ENCODE measurements around the gene MEX3C. TPM values are rescaled to one million over a fixed set of nuclear protein-coding genes. Genes with fewer than 3 reads are reported as not detected.
A peak's percentile ranks its signal among the peaks of the same experiment; 100 is the strongest.

MEX3C gene
- total RNA-seq, 1 donor from 2014 or later, result 57.4 TPM

- no peak for ATAC-seq (ENCODE audit: low read depth)
- POLR2A ChIA-PET, result interaction anchor here (0.7 kb wide), 1 partner anchor 1166 kb away, joined by 3 read pairs; no protein-coding TSS in a partner anchor
- Mint-ChIP-seq H3K4me3 (no peak overlapping the region), H3K9me3 (no peaks in the 10 kb centered on the region), H3K4me1 (no peaks in the 10 kb centered on the region), H3K27me3 (no peaks in the 10 kb centered on the region), H3K36me3 (ENCODE audit: low read depth) (no peaks in the 10 kb centered on the region), H3K27ac (no peak overlapping the region)
- CTCF ChIA-PET, result no interaction called here
- DNase-seq, result no peak
- no peak for TF ChIP-seq CTCF (IDR thresholded peaks at IDR 0.05)
- intact Hi-C loops (cut with micrococcal nuclease), result no loop called here
Observed at GRCh38 chr18:51212606-51213005, 15.1 kb upstream of the MEX3C start.

GRCh38 chr18:51211552-51211951, 14.1 kb upstream of the MEX3C start:
- DNase-seq, result no peak
- Mint-ChIP-seq H3K36me3 (ENCODE audit: low read depth) (no peaks in the 10 kb centered on the region), H3K4me1 (no peaks in the 10 kb centered on the region), H3K27ac (no peak overlapping the region), H3K27me3 (no peaks in the 10 kb centered on the region), H3K4me3 (no peak overlapping the region), H3K9me3 (no peaks in the 10 kb centered on the region)
- intact Hi-C loops (cut with micrococcal nuclease), result no loop called here
- ATAC-seq (ENCODE audit: low read depth), result no peak
- CTCF ChIA-PET, result no interaction called here
- no peak for TF ChIP-seq CTCF (IDR thresholded peaks at IDR 0.05)
- POLR2A ChIA-PET, result no interaction called here

GRCh38 chr18:51196811-51197660, 445 bp downstream of the MEX3C start:
- ATAC-seq (ENCODE audit: low read depth) (no peak), DNase-seq (peak; percentile 81)
- peaks cover 40% of the 10 kb centered on the region for H3K4me1 Mint-ChIP-seq
- no peaks in the 10 kb centered on the region for H3K9me3 Mint-ChIP-seq
- H3K27me3 Mint-ChIP-seq, result no peaks in the 10 kb centered on the region
- H3K27ac Mint-ChIP-seq, result peak overlapping the region; percentile 97
- ChIA-PET POLR2A (interaction anchor here (0.6 to 5.1 kb wide), 21 partner anchors 9 to 1768 kb away, joined by 3 to 113 read pairs (median 6); partner anchors contain the start of genes C18orf32, ELAC1, ME2 and SMAD4), CTCF (interaction anchor here (2.3 to 2.9 kb wide), 2 partner anchors 11 to 44 kb away, joined by 8 to 13 read pairs; no protein-coding TSS in a partner anchor)
- intact Hi-C loops (cut with micrococcal nuclease), result loop anchor here (1.0 to 5.0 kb wide), 14 partner anchors 9 to 1705 kb away; partner anchors contain the start of genes ELAC1, MBD1, ME2 and MRO
- no peak for TF ChIP-seq CTCF (IDR thresholded peaks at IDR 0.05)
- H3K4me3 Mint-ChIP-seq, result peak overlapping the region; percentile 96
- peaks cover 19% of the 10 kb centered on the region for H3K36me3 Mint-ChIP-seq (ENCODE audit: low read depth)

- peak overlapping the region; percentile 96 for H3K4me3 Mint-ChIP-seq
- peaks cover 48% of the 10 kb centered on the region for H3K4me1 Mint-ChIP-seq
- intact Hi-C loops (cut with micrococcal nuclease), result loop anchor here (1.0 to 5.0 kb wide), 8 partner anchors 8 to 915 kb away; partner anchors contain the start of genes ELAC1, MBD1, MRO and SMAD4
- TF ChIP-seq CTCF (IDR thresholded peaks at IDR 0.05), result no peak
- ATAC-seq (ENCODE audit: low read depth), result no peak
- H3K27me3 Mint-ChIP-seq, result no peaks in the 10 kb centered on the region
- H3K9me3 Mint-ChIP-seq, result no peaks in the 10 kb centered on the region
- no peak for DNase-seq
- CTCF ChIA-PET, result interaction anchor here (1.0 to 2.9 kb wide), 3 partner anchors 10 to 60 kb away, joined by 3 to 13 read pairs (median 8); no protein-coding TSS in a partner anchor
- POLR2A ChIA-PET, result interaction anchor here (0.9 to 5.1 kb wide), 14 partner anchors 9 to 318 kb away, joined by 3 to 113 read pairs (median 9); partner anchors contain the start of genes ELAC1, ME2 and SMAD4
- peaks cover 21% of the 10 kb centered on the region for H3K36me3 Mint-ChIP-seq (ENCODE audit: low read depth)
- peak overlapping the region; percentile 96 for H3K27ac Mint-ChIP-seq
Observed at GRCh38 chr18:51196118-51196810, 1.2 kb downstream of the MEX3C start.
